ENCODE results near the gene ZNF777.

Gene ZNF777

GRCh38 chr7:149455175-149455950 lies 5.5 kb downstream of the ZNF777 start:
- H3K18ac ChIP-seq (ENCODE audit: low read length): no peak overlapping the region
- H3K4me1 ChIP-seq (ENCODE audit: control insufficient read depth in 1 of 2, insufficient read depth in 2 of 2, low read length in 2 of 2): peaks cover 0 to 6% of the 10 kb centered on the region in 2 experiments
- peaks cover 2% of the 10 kb centered on the region for H3K79me2 ChIP-seq (ENCODE audit: control insufficient read depth, insufficient read depth, low read length, poor library complexity)
- H2AK5ac ChIP-seq (ENCODE audit: low read length): no peak overlapping the region
- no peak overlapping the region for H2BK5ac ChIP-seq (ENCODE audit: low read depth, low read length, poor library complexity)
- H3K4me2 ChIP-seq (ENCODE audit: low read length): no peak overlapping the region
- no peak overlapping the region for H2BK12ac ChIP-seq (ENCODE audit: low read length)
- no peak overlapping the region for H3K14ac ChIP-seq (ENCODE audit: low read length)
- no peak overlapping the region for H3K23ac ChIP-seq (ENCODE audit: low read length)
- H3K36me3 ChIP-seq (ENCODE audit: control insufficient read depth in 1 of 2, insufficient read depth in 2 of 2, low read length in 2 of 2): peaks cover 32 to 39% of the 10 kb centered on the region in 2 experiments
- H3K27me3 ChIP-seq (ENCODE audit: insufficient read depth, low read length): peaks cover 3% of the 10 kb centered on the region
- no peak overlapping the region for H4K12ac ChIP-seq (ENCODE audit: low read depth, low read length)
- H4K91ac ChIP-seq (ENCODE audit: low read depth, low read length): no peak overlapping the region
- H2BK120ac ChIP-seq (ENCODE audit: insufficient read depth, low read length, poor library complexity): no peak overlapping the region
- WGBS (ENCODE audit: extremely low coverage, insufficient coverage, insufficient read length): no CpG with 5 or more reads among the region's 24 CpGs
- no peak overlapping the region for H3K9ac ChIP-seq (ENCODE audit: low read length)
- no peak overlapping the region for H3K4me3 ChIP-seq (ENCODE audit: low read depth, low read length)
- H2AFZ ChIP-seq (ENCODE audit: insufficient read depth, low read length, poor library complexity): no peak overlapping the region
- DNase-seq: no peak
- H3K27ac ChIP-seq (ENCODE audit: low read depth, low read length): no peak overlapping the region
- H3K79me1 ChIP-seq (ENCODE audit: low read length): peaks cover 2% of the 10 kb centered on the region
- no peak overlapping the region for H3K4ac ChIP-seq (ENCODE audit: low read depth, low read length)
- H3K9me3 ChIP-seq (ENCODE audit: insufficient read depth, low read depth, low read length): no peaks in the 10 kb centered on the region
- no peak overlapping the region for H4K8ac ChIP-seq (ENCODE audit: low read depth, low read length)

- Histone ChIP-seq H4K12ac (ENCODE audit: low read depth, low read length) (no peak overlapping the region), H2AFZ (ENCODE audit: insufficient read depth, low read length, poor library complexity) (no peak overlapping the region), H3K9me3 (ENCODE audit: insufficient read depth, low read depth, low read length) (no peaks in the 10 kb centered on the region), H3K23ac (ENCODE audit: low read length) (no peak overlapping the region), H3K27me3 (ENCODE audit: insufficient read depth, low read length) (peaks cover 3% of the 10 kb centered on the region), H2AK5ac (ENCODE audit: low read length) (no peak overlapping the region), H3K79me1 (ENCODE audit: low read length) (peaks cover 2% of the 10 kb centered on the region), H4K8ac (ENCODE audit: low read depth, low read length) (no peak overlapping the region), H3K4ac (ENCODE audit: low read depth, low read length) (no peak overlapping the region), H2BK120ac (ENCODE audit: insufficient read depth, low read length, poor library complexity) (no peak overlapping the region), H2BK5ac (ENCODE audit: low read depth, low read length, poor library complexity) (no peak overlapping the region), H3K36me3 (ENCODE audit: control insufficient read depth in 1 of 2, insufficient read depth in 2 of 2, low read length in 2 of 2) (peaks cover 37 to 45% of the 10 kb centered on the region in 2 experiments), H3K79me2 (ENCODE audit: control insufficient read depth, insufficient read depth, low read length, poor library complexity) (peaks cover 2% of the 10 kb centered on the region), H3K27ac (ENCODE audit: low read depth, low read length) (no peak overlapping the region), H3K18ac (ENCODE audit: low read length) (no peak overlapping the region), H3K14ac (ENCODE audit: low read length) (no peak overlapping the region), H3K4me2 (ENCODE audit: low read length) (no peak overlapping the region), H3K4me3 (ENCODE audit: low read depth, low read length) (no peak overlapping the region), H4K91ac (ENCODE audit: low read depth, low read length) (no peak overlapping the region), H2BK12ac (ENCODE audit: low read length) (no peak overlapping the region), H3K4me1 (ENCODE audit: control insufficient read depth in 1 of 2, insufficient read depth in 2 of 2, low read length in 2 of 2) (peaks cover 0 to 6% of the 10 kb centered on the region in 2 experiments), H3K9ac (ENCODE audit: low read length) (no peak overlapping the region)
- DNase-seq: no peak
- no CpG with 5 or more reads among the region's 5 CpGs for WGBS (ENCODE audit: extremely low coverage, insufficient coverage, insufficient read length)
Measured at GRCh38 chr7:149454750-149455149, 6.1 kb downstream of the ZNF777 start.

- H3K36me3 ChIP-seq (ENCODE audit: control insufficient read depth in 1 of 2, insufficient read depth in 2 of 2, low read length in 2 of 2): peaks cover 41 to 53% of the 10 kb centered on the region in 2 experiments
- no peak overlapping the region for H2BK12ac ChIP-seq (ENCODE audit: low read length)
- H2AK5ac ChIP-seq (ENCODE audit: low read length): no peak overlapping the region
- H3K27me3 ChIP-seq (ENCODE audit: insufficient read depth, low read length): no peaks in the 10 kb centered on the region
- H3K79me1 ChIP-seq (ENCODE audit: low read length): no peaks in the 10 kb centered on the region
- H3K4me3 ChIP-seq (ENCODE audit: low read depth, low read length): no peak overlapping the region
- H3K18ac ChIP-seq (ENCODE audit: low read length): no peak overlapping the region
- H3K4me2 ChIP-seq (ENCODE audit: low read length): no peak overlapping the region
- H4K12ac ChIP-seq (ENCODE audit: low read depth, low read length): no peak overlapping the region
- H4K91ac ChIP-seq (ENCODE audit: low read depth, low read length): no peak overlapping the region
- H2BK120ac ChIP-seq (ENCODE audit: insufficient read depth, low read length, poor library complexity): no peak overlapping the region
- H3K9me3 ChIP-seq (ENCODE audit: insufficient read depth, low read depth, low read length): no peaks in the 10 kb centered on the region
- H3K4me1 ChIP-seq (ENCODE audit: control insufficient read depth in 1 of 2, insufficient read depth in 2 of 2, low read length in 2 of 2): no peaks in the 10 kb centered on the region
- H4K8ac ChIP-seq (ENCODE audit: low read depth, low read length): no peak overlapping the region
- H3K27ac ChIP-seq (ENCODE audit: low read depth, low read length): no peak overlapping the region
- H3K9ac ChIP-seq (ENCODE audit: low read length): no peak overlapping the region
- no peak for DNase-seq
- WGBS (ENCODE audit: extremely low coverage, insufficient coverage, insufficient read length): no CpG with 5 or more reads among the region's 10 CpGs
- no peak overlapping the region for H3K4ac ChIP-seq (ENCODE audit: low read depth, low read length)
- H3K23ac ChIP-seq (ENCODE audit: low read length): no peak overlapping the region
- no peak overlapping the region for H2BK5ac ChIP-seq (ENCODE audit: low read depth, low read length, poor library complexity)
- H2AFZ ChIP-seq (ENCODE audit: insufficient read depth, low read length, poor library complexity): no peak overlapping the region
- H3K14ac ChIP-seq (ENCODE audit: low read length): no peak overlapping the region
- no peaks in the 10 kb centered on the region for H3K79me2 ChIP-seq (ENCODE audit: control insufficient read depth, insufficient read depth, low read length, poor library complexity)
Measured at GRCh38 chr7:149454006-149454405, 6.9 kb downstream of the ZNF777 start.

- Histone ChIP-seq H2AK5ac (ENCODE audit: low read length) (no peak overlapping the region), H3K79me1 (ENCODE audit: low read length) (no peaks in the 10 kb centered on the region), H3K9me3 (ENCODE audit: insufficient read depth, low read depth, low read length) (no peaks in the 10 kb centered on the region), H2BK120ac (ENCODE audit: insufficient read depth, low read length, poor library complexity) (no peak overlapping the region), H3K4me3 (ENCODE audit: low read depth, low read length) (no peak overlapping the region), H2AFZ (ENCODE audit: insufficient read depth, low read length, poor library complexity) (no peak overlapping the region), H3K36me3 (ENCODE audit: control insufficient read depth in 1 of 2, insufficient read depth in 2 of 2, low read length in 2 of 2) (peaks cover 48 to 68% of the 10 kb centered on the region in 2 experiments), H3K4ac (ENCODE audit: low read depth, low read length) (no peak overlapping the region), H3K14ac (ENCODE audit: low read length) (no peak overlapping the region), H2BK5ac (ENCODE audit: low read depth, low read length, poor library complexity) (no peak overlapping the region), H3K4me2 (ENCODE audit: low read length) (no peak overlapping the region), H3K27ac (ENCODE audit: low read depth, low read length) (no peak overlapping the region), H3K23ac (ENCODE audit: low read length) (no peak overlapping the region), H4K91ac (ENCODE audit: low read depth, low read length) (no peak overlapping the region), H4K12ac (ENCODE audit: low read depth, low read length) (no peak overlapping the region), H3K4me1 (ENCODE audit: control insufficient read depth in 1 of 2, insufficient read depth in 2 of 2, low read length in 2 of 2) (no peaks in the 10 kb centered on the region), H3K18ac (ENCODE audit: low read length) (no peak overlapping the region), H3K27me3 (ENCODE audit: insufficient read depth, low read length) (no peaks in the 10 kb centered on the region), H3K79me2 (ENCODE audit: control insufficient read depth, insufficient read depth, low read length, poor library complexity) (no peaks in the 10 kb centered on the region), H4K8ac (ENCODE audit: low read depth, low read length) (no peak overlapping the region), H3K9ac (ENCODE audit: low read length) (no peak overlapping the region), H2BK12ac (ENCODE audit: low read length) (no peak overlapping the region)
- no CpG with 5 or more reads among the region's 10 CpGs for WGBS (ENCODE audit: extremely low coverage, insufficient coverage, insufficient read length)
- DNase-seq: no peak
Measured at GRCh38 chr7:149450821-149451220, 10.0 kb downstream of the ZNF777 start.
